Tibial nerve (tissue), 4 donors: Measurements from ENCODE around the gene THRA. TPM values are rescaled to one million over a fixed set of nuclear protein-coding genes. Genes with fewer than 3 reads are reported as not detected.

Experiments used
- DNase-seq, 2 donors: peaks; one replicate each; pipeline ENCODE4 v3.0.0-alpha.2; 2019; ENCODE audit warnings: low spot score in 2 of 2
- H3K27ac ChIP-seq, 4 donors: fragments of 200-600 bp; sonication (generic) in 3 of 4; one replicate each; pipeline ENCODE4 v1.5.1; 2017 to 2019; ENCODE audit warnings: mild to moderate bottlenecking in 1 of 4
- H3K27me3 ChIP-seq, 2 donors: fragments of 200-600 bp; sonication (generic) in 1 of 2; one replicate each; pipeline versions ENCODE4 v1.5.1 to v1.6.0; 2017 to 2019
- H3K36me3 ChIP-seq, 3 donors: fragments of 200-600 bp; sonication (generic); one replicate each; pipeline ENCODE4 v1.5.1; 2018 to 2019
- H3K4me1 ChIP-seq, 4 donors: fragments of 200-600 bp; sonication (generic) in 3 of 4; one replicate each; pipeline ENCODE4 v1.5.1; 2017 to 2019
- H3K4me3 ChIP-seq, 4 donors: fragments of 200-600 bp; sonication (generic) in 3 of 4; one replicate each; pipeline ENCODE4 v1.5.1; 2017 to 2019; ENCODE audit warnings: mild to moderate bottlenecking in 1 of 4, moderate library complexity in 1 of 4
- H3K9me3 ChIP-seq, 4 donors: fragments of 200-600 bp; sonication (generic) in 3 of 4; one replicate each; pipeline ENCODE4 v1.5.1; 2017 to 2019
- EP300 ChIP-seq, 2 donors: sonication (generic); formaldehyde crosslinking; IDR thresholded peaks; one replicate each; pipeline ENCODE4 v1.6.1; 2017; ENCODE audit warnings: antibody characterized with exemption in 2 of 2, mild to moderate bottlenecking in 1 of 2
- POLR2A ChIP-seq, 2 donors: fragments of 450-650 bp; IDR thresholded peaks; one replicate each; pipeline ENCODE4 v1.6.1; 2017; ENCODE audit warnings: antibody characterized with exemption in 2 of 2, mild to moderate bottlenecking in 2 of 2, moderate library complexity in 2 of 2
- WGBS, 2 donors: methylation state at CpG; one replicate each; pipeline ENCODE4 v1.1.5; 2018; 5-methylcytosine and 5-hydroxymethylcytosine counted together
- total RNA-seq, 4 donors: library from RNA; depleted of rRNA; stranded (reverse); fragments of >200 nt; gene quantifications; one replicate each; pipeline ENCODE4 v1.1.0, GENCODE V29; 2016
- TF ChIP-seq, protein P1 (sequence below), 5 experiments: fragments of 200-600 bp in 3 of 5; fragments of 450-650 bp in 2 of 5; sonication (generic) in 3 of 5; IDR thresholded peaks; one replicate each; pipeline ENCODE4 v1.5.1; 2016 to 2019; ENCODE audit warnings: antibody characterized with exemption in 5 of 5, mild to moderate bottlenecking in 3 of 5, moderate library complexity in 2 of 5

THRA gene
- total RNA-seq, 4 donors from 2014 or later: 65.4 to 86.1 (median 78.4) TPM

DNA sequence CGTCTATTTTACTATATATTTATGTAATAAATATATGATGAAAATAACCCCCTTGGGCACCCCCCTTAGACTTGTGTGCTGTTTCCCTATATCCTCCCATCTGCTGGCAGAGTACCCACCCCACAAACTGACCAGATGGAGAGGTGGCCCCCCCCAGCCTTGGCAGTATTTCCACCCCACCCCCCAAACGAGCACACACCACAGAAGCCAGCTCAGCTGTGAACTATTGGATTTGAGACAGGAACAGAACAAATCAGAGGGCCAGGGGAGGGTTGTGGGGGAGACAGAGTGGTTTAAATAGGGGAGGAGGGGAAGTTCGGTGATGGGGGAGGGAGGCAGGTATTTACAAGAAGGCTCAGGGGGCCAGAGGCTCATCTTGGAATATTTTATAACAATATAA lies 29.8 kb downstream of the THRA start:
- 30% methylated on average over 3 of the region's 3 CpGs for WGBS, 2 donors
- Histone ChIP-seq H3K9me3 (no peaks in the 10 kb centered on the region), H3K27me3 (no peaks in the 10 kb centered on the region), H3K36me3 (peaks cover 0 to 97% (median 47%) of the 10 kb centered on the region in 3 donors), H3K4me1 (peaks cover 5 to 82% (median 39%) of the 10 kb centered on the region in 4 donors), H3K4me3 (no peak overlapping the region), H3K27ac (peak overlapping the region; percentile 58 to 99 (median 66))
- TF ChIP-seq, protein P1, sequence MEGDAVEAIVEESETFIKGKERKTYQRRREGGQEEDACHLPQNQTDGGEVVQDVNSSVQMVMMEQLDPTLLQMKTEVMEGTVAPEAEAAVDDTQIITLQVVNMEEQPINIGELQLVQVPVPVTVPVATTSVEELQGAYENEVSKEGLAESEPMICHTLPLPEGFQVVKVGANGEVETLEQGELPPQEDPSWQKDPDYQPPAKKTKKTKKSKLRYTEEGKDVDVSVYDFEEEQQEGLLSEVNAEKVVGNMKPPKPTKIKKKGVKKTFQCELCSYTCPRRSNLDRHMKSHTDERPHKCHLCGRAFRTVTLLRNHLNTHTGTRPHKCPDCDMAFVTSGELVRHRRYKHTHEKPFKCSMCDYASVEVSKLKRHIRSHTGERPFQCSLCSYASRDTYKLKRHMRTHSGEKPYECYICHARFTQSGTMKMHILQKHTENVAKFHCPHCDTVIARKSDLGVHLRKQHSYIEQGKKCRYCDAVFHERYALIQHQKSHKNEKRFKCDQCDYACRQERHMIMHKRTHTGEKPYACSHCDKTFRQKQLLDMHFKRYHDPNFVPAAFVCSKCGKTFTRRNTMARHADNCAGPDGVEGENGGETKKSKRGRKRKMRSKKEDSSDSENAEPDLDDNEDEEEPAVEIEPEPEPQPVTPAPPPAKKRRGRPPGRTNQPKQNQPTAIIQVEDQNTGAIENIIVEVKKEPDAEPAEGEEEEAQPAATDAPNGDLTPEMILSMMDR (IDR thresholded peaks at IDR 0.05): no peak
- TF ChIP-seq EP300 (IDR thresholded peaks at IDR 0.05): peak in 1 of 2 donors; percentile 20
- peak in 1 of 2 donors; percentile 42 for DNase-seq

DNA sequence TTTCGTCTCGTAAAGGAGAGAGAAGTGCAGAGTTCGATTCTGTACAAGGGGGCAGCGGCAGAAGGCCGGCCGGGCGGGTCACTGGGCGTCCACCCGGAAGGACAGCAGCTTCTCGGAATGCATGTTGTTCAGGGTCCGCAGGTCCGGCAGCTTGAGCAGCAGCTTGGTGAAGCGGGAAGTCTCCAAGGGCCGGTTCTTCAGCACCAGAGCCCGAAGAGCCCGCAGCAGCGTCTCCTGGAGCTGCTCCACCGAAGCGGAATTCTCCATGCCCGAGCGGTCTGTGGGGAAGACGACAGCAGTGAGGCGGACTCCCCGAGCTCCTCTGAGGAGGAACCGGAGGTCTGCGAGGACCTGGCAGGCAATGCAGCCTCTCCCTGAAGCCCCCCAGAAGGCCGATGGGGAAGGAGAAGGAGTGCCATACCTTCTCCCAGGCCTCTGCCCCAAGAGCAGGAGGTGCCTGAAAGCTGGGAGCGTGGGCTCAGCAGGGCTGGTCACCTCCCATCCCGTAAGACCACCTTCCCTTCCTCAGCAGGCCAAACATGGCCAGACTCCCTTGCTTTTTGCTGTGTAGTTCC lies 30.3 kb downstream of the THRA start:
- no peaks in the 10 kb centered on the region for H3K9me3 ChIP-seq
- H3K4me1 ChIP-seq: peaks cover 8 to 87% (median 44%) of the 10 kb centered on the region in 4 donors
- H3K27me3 ChIP-seq: no peaks in the 10 kb centered on the region
- TF ChIP-seq POLR2A (IDR thresholded peaks at IDR 0.05) (no peak), EP300 (IDR thresholded peaks at IDR 0.05) (no peak)
- TF ChIP-seq, protein P1 (IDR thresholded peaks at IDR 0.05): no peak
- H3K36me3 ChIP-seq: peaks cover 0 to 92% (median 44%) of the 10 kb centered on the region in 3 donors
- no peak for DNase-seq
- no peak overlapping the region for H3K4me3 ChIP-seq
- WGBS, 2 donors: 58 to 70% methylated on average over 29 of the region's 29 CpGs
- H3K27ac ChIP-seq: peak overlapping the region; percentile 58 to 99 (median 66)

DNA sequence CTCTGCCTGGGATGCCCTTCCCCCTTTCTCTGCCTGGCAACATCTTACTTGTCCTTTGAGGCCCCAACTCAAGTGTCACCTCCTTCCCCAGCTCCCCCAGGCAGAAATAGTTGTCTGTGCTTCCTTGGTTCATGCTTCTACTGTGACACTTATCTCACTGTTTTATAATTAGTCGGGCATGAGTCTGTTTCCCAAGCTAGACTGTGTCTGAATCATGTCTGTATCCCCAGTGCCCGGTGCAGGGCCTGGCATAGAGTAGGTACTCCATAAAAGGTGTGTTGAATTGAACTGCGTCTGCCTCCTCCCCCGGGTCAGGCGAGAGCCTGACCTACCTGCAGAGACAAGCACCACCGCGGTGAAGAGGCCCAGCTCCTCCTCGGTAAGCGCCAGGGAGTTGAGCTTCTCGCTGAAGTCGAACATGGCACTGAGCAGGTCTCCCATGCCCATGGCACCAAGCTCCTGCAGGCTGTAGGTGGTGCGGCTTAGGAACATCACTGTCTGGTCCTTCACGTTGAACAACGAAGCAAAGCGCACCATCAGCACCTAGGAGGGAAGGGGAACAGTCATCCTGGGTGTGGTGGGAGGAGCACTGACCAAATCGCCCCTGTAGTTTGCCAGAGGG lies 30.9 kb downstream of the THRA start:
- TF ChIP-seq EP300 (IDR thresholded peaks at IDR 0.05) (no peak), POLR2A (IDR thresholded peaks at IDR 0.05) (no peak)
- TF ChIP-seq, protein P1 (IDR thresholded peaks at IDR 0.05): no peak
- WGBS, 2 donors: 75 to 77% methylated on average over 16 of the region's 16 CpGs
- peaks cover 8 to 93% (median 50%) of the 10 kb centered on the region in 4 donors for H3K4me1 ChIP-seq
- peak overlapping the region; percentile 89 to 99 (median 98) for H3K27ac ChIP-seq
- no peak overlapping the region for H3K4me3 ChIP-seq
- H3K9me3 ChIP-seq: no peaks in the 10 kb centered on the region
- H3K36me3 ChIP-seq: peaks cover 0 to 86% (median 40%) of the 10 kb centered on the region in 3 donors
- no peaks in the 10 kb centered on the region for H3K27me3 ChIP-seq
- no peak for DNase-seq

DNA sequence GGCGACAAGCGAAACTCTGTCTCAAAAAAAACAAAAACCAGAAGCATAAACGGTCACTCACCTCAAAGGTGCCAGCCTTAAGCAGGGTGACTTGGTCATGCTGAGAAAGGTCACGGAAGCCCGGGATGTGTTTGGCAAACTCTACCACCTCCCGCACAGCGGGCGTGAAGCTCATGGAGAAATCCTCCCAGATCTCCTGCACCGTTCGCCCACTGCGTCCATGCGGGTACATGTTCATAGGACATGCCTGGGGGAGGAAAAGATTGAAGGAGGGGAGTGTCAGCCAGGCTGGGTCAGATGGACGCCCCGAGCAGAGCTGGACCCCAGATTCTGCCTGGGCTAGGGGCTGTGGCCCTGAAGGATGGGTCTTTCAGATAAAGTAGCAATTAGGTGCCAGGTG lies 32.1 kb downstream of the THRA start:
- Histone ChIP-seq H3K4me1 (peaks cover 8 to 89% (median 51%) of the 10 kb centered on the region in 4 donors), H3K27ac (peak overlapping the region; percentile 89 to 99 (median 98))
- WGBS, 2 donors: 65 to 74% methylated on average over 14 of the region's 14 CpGs

More for the DNA sequence above, 32.1 kb downstream of the THRA start:
- Histone ChIP-seq H3K36me3 (peaks cover 0 to 74% (median 32%) of the 10 kb centered on the region in 3 donors), H3K27me3 (no peaks in the 10 kb centered on the region), H3K9me3 (no peaks in the 10 kb centered on the region), H3K4me3 (no peak overlapping the region)
- TF ChIP-seq POLR2A (IDR thresholded peaks at IDR 0.05) (no peak), EP300 (IDR thresholded peaks at IDR 0.05) (no peak)
- TF ChIP-seq, protein P1 (IDR thresholded peaks at IDR 0.05): no peak
- DNase-seq: no peak
